ENCODE data around the gene DAZAP1.

The DAZAP1 gene

GRCh38 chr19:1364070-1364704 is 43.2 kb upstream of the DAZAP1 start:
- Histone ChIP-seq H3K4me3 (ENCODE audit: insufficient read length, low read depth) (no peak overlapping the region), H3K36me3 (ENCODE audit: insufficient read depth, insufficient read length, low read length) (peaks cover 97% of the 10 kb centered on the region), H3K4me1 (ENCODE audit: insufficient read depth, insufficient read length) (peaks cover 18% of the 10 kb centered on the region), H3K9me3 (ENCODE audit: insufficient read depth, low read length) (no peaks in the 10 kb centered on the region), H3K27me3 (ENCODE audit: insufficient read depth, insufficient read length) (no peaks in the 10 kb centered on the region), H3K9ac (ENCODE audit: insufficient read length, low read depth) (no peak overlapping the region)
- DNase-seq (ENCODE audit: low read depth, low spot score) = no peak
- no peak for TF ChIP-seq YY1 (IDR thresholded peaks at IDR 0.05; ENCODE audit: insufficient read depth, insufficient read length)
- TF ChIP-seq SUZ12 (IDR thresholded peaks at IDR 0.05; ENCODE audit: extremely low read depth, insufficient read depth, insufficient read length) = no peak

- Histone ChIP-seq H3K27me3 (ENCODE audit: insufficient read depth, insufficient read length) (no peaks in the 10 kb centered on the region), H3K9me3 (ENCODE audit: insufficient read depth, low read length) (no peaks in the 10 kb centered on the region), H3K9ac (ENCODE audit: insufficient read length, low read depth) (no peak overlapping the region), H3K36me3 (ENCODE audit: insufficient read depth, insufficient read length, low read length) (peaks cover 97% of the 10 kb centered on the region), H3K4me1 (ENCODE audit: insufficient read depth, insufficient read length) (peaks cover 10% of the 10 kb centered on the region), H3K4me3 (ENCODE audit: insufficient read length, low read depth) (no peak overlapping the region)
- DNase-seq (ENCODE audit: low read depth, low spot score) = no peak
- TF ChIP-seq ZNF274 (IDR thresholded peaks at IDR 0.05; ENCODE audit: low read depth, low read length) (no peak), SUZ12 (IDR thresholded peaks at IDR 0.05; ENCODE audit: extremely low read depth, insufficient read depth, insufficient read length) (no peak), YY1 (IDR thresholded peaks at IDR 0.05; ENCODE audit: insufficient read depth, insufficient read length) (no peak)
Measured at GRCh38 chr19:1365319-1366269, 41.8 kb upstream of the DAZAP1 start.

GRCh38 chr19:1366296-1366695 is 41.1 kb upstream of the DAZAP1 start:
- Histone ChIP-seq H3K36me3 (ENCODE audit: insufficient read depth, insufficient read length, low read length) (peaks cover 97% of the 10 kb centered on the region), H3K27me3 (ENCODE audit: insufficient read depth, insufficient read length) (no peaks in the 10 kb centered on the region), H3K9me3 (ENCODE audit: insufficient read depth, low read length) (no peaks in the 10 kb centered on the region), H3K4me1 (ENCODE audit: insufficient read depth, insufficient read length) (peaks cover 7% of the 10 kb centered on the region), H3K9ac (ENCODE audit: insufficient read length, low read depth) (no peak overlapping the region), H3K4me3 (ENCODE audit: insufficient read length, low read depth) (no peak overlapping the region)
- no peak for DNase-seq (ENCODE audit: low read depth, low spot score)
- TF ChIP-seq YY1 (IDR thresholded peaks at IDR 0.05; ENCODE audit: insufficient read depth, insufficient read length) = no peak
- TF ChIP-seq ZNF274 (IDR thresholded peaks at IDR 0.05; ENCODE audit: low read depth, low read length) = no peak
- TF ChIP-seq SUZ12 (IDR thresholded peaks at IDR 0.05; ENCODE audit: extremely low read depth, insufficient read depth, insufficient read length) = no peak

- Histone ChIP-seq H3K27me3 (ENCODE audit: insufficient read depth, insufficient read length) (no peaks in the 10 kb centered on the region), H3K4me3 (ENCODE audit: insufficient read length, low read depth) (no peak overlapping the region), H3K9me3 (ENCODE audit: insufficient read depth, low read length) (no peaks in the 10 kb centered on the region), H3K4me1 (ENCODE audit: insufficient read depth, insufficient read length) (peaks cover 7% of the 10 kb centered on the region), H3K9ac (ENCODE audit: insufficient read length, low read depth) (no peak overlapping the region), H3K36me3 (ENCODE audit: insufficient read depth, insufficient read length, low read length) (peaks cover 95% of the 10 kb centered on the region)
- no peak for TF ChIP-seq YY1 (IDR thresholded peaks at IDR 0.05; ENCODE audit: insufficient read depth, insufficient read length)
- no peak for TF ChIP-seq SUZ12 (IDR thresholded peaks at IDR 0.05; ENCODE audit: extremely low read depth, insufficient read depth, insufficient read length)
- TF ChIP-seq ZNF274 (IDR thresholded peaks at IDR 0.05; ENCODE audit: low read depth, low read length) = no peak
- no peak for DNase-seq (ENCODE audit: low read depth, low spot score)
Measured at GRCh38 chr19:1366899-1367870, 40.2 kb upstream of the DAZAP1 start.

- peaks cover 7% of the 10 kb centered on the region for H3K4me1 ChIP-seq (ENCODE audit: insufficient read depth, insufficient read length)
- no peak overlapping the region for H3K4me3 ChIP-seq (ENCODE audit: insufficient read length, low read depth)
- H3K9me3 ChIP-seq (ENCODE audit: insufficient read depth, low read length) = no peaks in the 10 kb centered on the region
- no peak for DNase-seq (ENCODE audit: low read depth, low spot score)
- no peak for TF ChIP-seq YY1 (IDR thresholded peaks at IDR 0.05; ENCODE audit: insufficient read depth, insufficient read length)
- TF ChIP-seq SUZ12 (IDR thresholded peaks at IDR 0.05; ENCODE audit: extremely low read depth, insufficient read depth, insufficient read length) = no peak
- no peak for TF ChIP-seq ZNF274 (IDR thresholded peaks at IDR 0.05; ENCODE audit: low read depth, low read length)
- H3K9ac ChIP-seq (ENCODE audit: insufficient read length, low read depth) = no peak overlapping the region
- peaks cover 94% of the 10 kb centered on the region for H3K36me3 ChIP-seq (ENCODE audit: insufficient read depth, insufficient read length, low read length)
- no peaks in the 10 kb centered on the region for H3K27me3 ChIP-seq (ENCODE audit: insufficient read depth, insufficient read length)
Measured at GRCh38 chr19:1369214-1369805, 38.1 kb upstream of the DAZAP1 start.

GRCh38 chr19:1370579-1371361 is 36.6 kb upstream of the DAZAP1 start:
- Histone ChIP-seq H3K4me1 (ENCODE audit: insufficient read depth, insufficient read length) (peaks cover 1% of the 10 kb centered on the region), H3K36me3 (ENCODE audit: insufficient read depth, insufficient read length, low read length) (peaks cover 86% of the 10 kb centered on the region), H3K9ac (ENCODE audit: insufficient read length, low read depth) (peak overlapping the region; percentile 6), H3K9me3 (ENCODE audit: insufficient read depth, low read length) (no peaks in the 10 kb centered on the region), H3K27me3 (ENCODE audit: insufficient read depth, insufficient read length) (no peaks in the 10 kb centered on the region), H3K4me3 (ENCODE audit: insufficient read length, low read depth) (no peak overlapping the region)
- no peak for DNase-seq (ENCODE audit: low read depth, low spot score)
- no peak for TF ChIP-seq SUZ12 (IDR thresholded peaks at IDR 0.05; ENCODE audit: extremely low read depth, insufficient read depth, insufficient read length)
- TF ChIP-seq ZNF274 (IDR thresholded peaks at IDR 0.05; ENCODE audit: low read depth, low read length) = no peak
- no peak for TF ChIP-seq YY1 (IDR thresholded peaks at IDR 0.05; ENCODE audit: insufficient read depth, insufficient read length)
